ENCODE results near the gene SRRD. TPM values are rescaled to one million over a fixed set of nuclear protein-coding genes. Genes with fewer than 3 reads are reported as not detected.

SRRD gene
- total RNA-seq, 4 donors from 2014 or later, result 4.2 to 17.3 (median 10.1) TPM

- Histone ChIP-seq H3K4me3 (no peak overlapping the region), H3K4me1 (peaks cover 0 to 4% (median 0%) of the 10 kb centered on the region in 4 donors), H3K36me3 (peaks cover 0 to 40% (median 0%) of the 10 kb centered on the region in 3 donors), H3K27ac (peak overlapping the region in 1 of 4 donors; percentile 60), H3K9me3 (no peaks in the 10 kb centered on the region), H3K27me3 (no peaks in the 10 kb centered on the region)
- no peak for TF ChIP-seq POLR2A (IDR thresholded peaks at IDR 0.05)
- TF ChIP-seq, protein P1, sequence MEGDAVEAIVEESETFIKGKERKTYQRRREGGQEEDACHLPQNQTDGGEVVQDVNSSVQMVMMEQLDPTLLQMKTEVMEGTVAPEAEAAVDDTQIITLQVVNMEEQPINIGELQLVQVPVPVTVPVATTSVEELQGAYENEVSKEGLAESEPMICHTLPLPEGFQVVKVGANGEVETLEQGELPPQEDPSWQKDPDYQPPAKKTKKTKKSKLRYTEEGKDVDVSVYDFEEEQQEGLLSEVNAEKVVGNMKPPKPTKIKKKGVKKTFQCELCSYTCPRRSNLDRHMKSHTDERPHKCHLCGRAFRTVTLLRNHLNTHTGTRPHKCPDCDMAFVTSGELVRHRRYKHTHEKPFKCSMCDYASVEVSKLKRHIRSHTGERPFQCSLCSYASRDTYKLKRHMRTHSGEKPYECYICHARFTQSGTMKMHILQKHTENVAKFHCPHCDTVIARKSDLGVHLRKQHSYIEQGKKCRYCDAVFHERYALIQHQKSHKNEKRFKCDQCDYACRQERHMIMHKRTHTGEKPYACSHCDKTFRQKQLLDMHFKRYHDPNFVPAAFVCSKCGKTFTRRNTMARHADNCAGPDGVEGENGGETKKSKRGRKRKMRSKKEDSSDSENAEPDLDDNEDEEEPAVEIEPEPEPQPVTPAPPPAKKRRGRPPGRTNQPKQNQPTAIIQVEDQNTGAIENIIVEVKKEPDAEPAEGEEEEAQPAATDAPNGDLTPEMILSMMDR (IDR thresholded peaks at IDR 0.05), result no peak
- no peak for DNase-seq
Measured at GRCh38 chr22:26534171-26534855, 50.6 kb downstream of the SRRD start.

DNA sequence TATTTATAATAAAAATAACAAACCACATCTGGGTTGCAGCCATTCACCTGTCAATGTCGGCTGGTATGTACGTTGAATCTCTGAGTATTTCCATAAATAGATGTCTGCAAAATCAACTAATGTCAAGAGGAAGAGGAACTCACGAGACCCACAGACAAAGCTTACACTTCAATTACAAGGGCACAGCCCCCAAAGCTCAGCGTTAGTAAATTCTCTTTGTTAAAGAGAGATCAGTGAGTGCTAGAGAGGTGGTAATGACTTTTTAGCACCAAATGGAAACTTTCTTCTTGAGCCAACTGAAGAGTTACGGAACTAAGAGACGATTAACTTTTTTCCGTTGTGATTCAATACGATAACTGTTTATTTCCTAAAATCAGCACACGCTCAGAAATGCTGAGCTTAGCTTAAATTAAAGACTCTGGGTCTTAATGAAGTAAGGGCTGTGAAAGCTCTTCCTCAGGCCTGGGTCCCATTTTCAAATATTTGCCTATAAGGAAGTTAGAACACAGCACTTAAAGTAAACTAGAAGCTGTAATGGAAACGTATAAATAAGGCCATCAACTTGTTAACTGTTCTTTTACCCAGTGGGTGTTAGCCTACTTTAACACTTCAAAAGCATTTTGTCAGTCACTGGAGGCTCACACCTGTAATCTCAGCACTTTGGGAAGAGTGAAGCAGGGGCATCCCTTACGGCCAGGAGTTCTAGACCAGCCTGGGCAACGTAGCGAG is 51.4 kb downstream of the SRRD start:
- TF ChIP-seq POLR2A (IDR thresholded peaks at IDR 0.05), result no peak
- TF ChIP-seq, protein P1 (IDR thresholded peaks at IDR 0.05), result no peak
- Histone ChIP-seq H3K4me3 (no peak overlapping the region), H3K27ac (peak overlapping the region in 3 of 4 donors; percentile 12 to 60 (median 49)), H3K9me3 (no peaks in the 10 kb centered on the region), H3K4me1 (peaks cover 0 to 4% (median 0%) of the 10 kb centered on the region in 4 donors), H3K27me3 (no peaks in the 10 kb centered on the region), H3K36me3 (peaks cover 0 to 42% (median 0%) of the 10 kb centered on the region in 3 donors)
- DNase-seq, result peak in 1 of 3 donors; percentile 28

- Histone ChIP-seq H3K4me3 (no peak overlapping the region), H3K27ac (peak overlapping the region in 2 of 4 donors; percentile 49 to 53), H3K4me1 (peaks cover 0 to 4% (median 0%) of the 10 kb centered on the region in 4 donors), H3K27me3 (no peaks in the 10 kb centered on the region), H3K36me3 (peaks cover 0 to 47% (median 0%) of the 10 kb centered on the region in 3 donors), H3K9me3 (no peaks in the 10 kb centered on the region)
- DNase-seq, result peak in 2 of 3 donors; percentile 43 to 50
- TF ChIP-seq POLR2A (IDR thresholded peaks at IDR 0.05), result no peak
- TF ChIP-seq, protein P1 (IDR thresholded peaks at IDR 0.05), result no peak
Measured at GRCh38 chr22:26535603-26535908, 51.9 kb downstream of the SRRD start.

DNA sequence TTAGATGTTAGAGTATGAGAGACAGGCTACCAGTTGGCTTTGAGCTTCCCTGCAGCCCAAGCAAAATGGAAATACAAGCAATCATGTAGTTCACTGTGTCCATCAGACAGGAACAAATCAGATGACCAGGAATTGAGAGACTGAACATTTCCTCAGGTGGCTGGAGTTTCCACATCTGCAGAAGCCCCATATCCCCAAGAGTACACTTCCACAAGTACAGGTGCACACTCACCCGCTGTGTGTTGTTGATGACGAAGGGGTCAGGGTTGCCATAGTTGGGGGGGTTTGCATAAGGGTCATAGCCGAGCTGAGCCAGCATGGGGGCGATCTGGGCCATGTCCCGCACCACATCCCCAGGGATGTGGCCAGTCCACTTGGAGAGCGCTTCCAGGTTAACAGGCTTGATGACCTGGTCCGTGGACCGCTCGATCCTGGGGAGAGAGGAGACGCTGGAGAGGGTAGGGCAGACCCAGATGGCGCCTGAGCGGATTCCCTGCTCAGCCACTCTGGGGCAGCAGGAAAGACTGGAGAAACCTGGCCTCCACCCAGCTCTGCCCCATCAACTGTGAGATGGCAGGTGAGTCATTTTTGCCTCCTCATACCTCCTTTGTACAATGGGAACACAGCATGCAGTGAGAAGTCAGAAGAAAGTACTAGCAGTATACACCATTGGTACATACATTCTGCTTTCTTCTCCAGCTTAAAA is 52.5 kb downstream of the SRRD start:
- TF ChIP-seq, protein P1 (IDR thresholded peaks at IDR 0.05), result no peak
- TF ChIP-seq POLR2A (IDR thresholded peaks at IDR 0.05), result no peak
- Histone ChIP-seq H3K36me3 (peaks cover 0 to 52% (median 0%) of the 10 kb centered on the region in 3 donors), H3K4me3 (no peak overlapping the region), H3K4me1 (peaks cover 0 to 4% (median 0%) of the 10 kb centered on the region in 4 donors), H3K27ac (peak overlapping the region in 1 of 4 donors; percentile 53), H3K9me3 (no peaks in the 10 kb centered on the region), H3K27me3 (no peaks in the 10 kb centered on the region)
- no peak for DNase-seq

DNA sequence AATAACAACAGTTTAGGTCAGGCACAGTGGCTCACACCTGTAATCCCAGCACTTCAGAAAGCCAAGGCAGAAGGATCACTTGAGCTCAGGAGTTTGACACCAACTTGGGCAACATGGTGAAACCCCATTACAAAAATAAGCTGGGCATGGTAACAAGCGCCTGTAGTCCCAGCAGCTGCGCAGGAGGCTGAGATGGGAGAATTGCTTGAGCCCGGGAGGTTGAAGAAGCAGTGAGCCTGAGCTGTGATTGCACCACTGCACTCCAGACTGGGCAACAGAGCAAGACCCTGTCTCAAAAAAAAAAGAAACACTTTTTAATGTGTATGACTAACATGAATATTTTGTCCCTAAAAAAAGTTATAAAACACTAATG is 53.1 kb downstream of the SRRD start:
- TF ChIP-seq, protein P1 (IDR thresholded peaks at IDR 0.05), result no peak
- no peak for TF ChIP-seq POLR2A (IDR thresholded peaks at IDR 0.05)
- H3K27me3 ChIP-seq, result no peaks in the 10 kb centered on the region
- no peaks in the 10 kb centered on the region for H3K9me3 ChIP-seq
- no peak overlapping the region for H3K4me3 ChIP-seq
- H3K36me3 ChIP-seq, result peaks cover 0 to 50% (median 0%) of the 10 kb centered on the region in 3 donors
- no peak overlapping the region for H3K27ac ChIP-seq
- H3K4me1 ChIP-seq, result peaks cover 0 to 4% (median 0%) of the 10 kb centered on the region in 4 donors
- DNase-seq, result no peak

All from Peyer's patch (tissue), 4 donors.